ENCODE results near the gene ZDHHC24. TPM values are rescaled to one million over a fixed set of nuclear protein-coding genes. Genes with fewer than 3 reads are reported as not detected.

ZDHHC24 gene
- total RNA-seq, 1 experiment from 2014 or later = 9.7 TPM

DNA sequence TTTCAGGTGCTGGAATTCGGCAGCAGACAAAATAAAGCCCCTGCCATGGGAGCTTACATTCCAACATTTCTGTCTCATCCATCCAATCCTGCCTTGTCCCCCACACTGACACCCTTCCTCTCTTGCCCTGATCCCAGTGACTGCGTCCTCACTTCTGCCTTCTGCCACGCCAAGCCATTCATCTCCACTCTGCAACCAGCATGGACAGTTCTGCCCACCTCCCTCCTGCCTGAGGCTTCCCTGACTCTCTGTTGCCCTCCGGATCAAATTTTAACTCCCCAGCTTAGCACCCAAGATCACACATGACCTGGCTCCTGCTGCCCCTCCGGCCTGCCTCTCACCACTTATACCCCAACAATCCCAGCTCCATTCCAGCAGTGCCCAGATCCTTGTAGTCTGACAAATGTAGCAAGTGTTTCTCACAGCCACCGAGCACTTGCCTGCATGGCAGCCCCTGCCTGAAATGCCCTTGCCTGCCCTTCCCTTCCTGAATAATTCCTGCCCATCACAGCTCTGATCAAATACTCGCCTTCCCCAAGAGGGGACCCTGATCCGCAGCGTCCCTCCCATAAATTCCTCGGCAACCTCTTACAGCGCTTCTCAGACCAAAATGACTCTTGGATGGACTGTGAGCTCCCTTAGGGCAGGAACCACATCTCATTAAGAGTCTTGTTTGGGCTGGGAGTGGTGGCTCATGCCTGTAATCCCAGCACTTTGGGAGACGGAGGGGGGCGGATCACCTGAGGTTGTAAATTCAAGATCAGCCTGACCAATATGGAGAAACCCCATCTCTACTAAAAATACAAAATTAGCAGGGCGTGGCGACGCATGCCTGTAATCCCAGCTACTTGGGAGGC lies 3.2 kb upstream of the ZDHHC24 start:
- no peak overlapping the region for H3K27ac ChIP-seq (ENCODE audit: low read depth, low read length, poor library complexity, severe bottlenecking)
- CTCF ChIA-PET = interaction anchor here (0.8 kb wide), 1 partner anchor 163 kb away, joined by 16 read pairs; no protein-coding TSS in a partner anchor
- H3K9me3 ChIP-seq (ENCODE audit: low read depth, low read length, poor library complexity, severe bottlenecking) = no peaks in the 10 kb centered on the region
- no peak for TF ChIP-seq EZH2 (IDR thresholded peaks at IDR 0.05; ENCODE audit: borderline replicate concordance, low read depth, low read length, poor library complexity, severe bottlenecking)
- TF ChIP-seq, protein P1, sequence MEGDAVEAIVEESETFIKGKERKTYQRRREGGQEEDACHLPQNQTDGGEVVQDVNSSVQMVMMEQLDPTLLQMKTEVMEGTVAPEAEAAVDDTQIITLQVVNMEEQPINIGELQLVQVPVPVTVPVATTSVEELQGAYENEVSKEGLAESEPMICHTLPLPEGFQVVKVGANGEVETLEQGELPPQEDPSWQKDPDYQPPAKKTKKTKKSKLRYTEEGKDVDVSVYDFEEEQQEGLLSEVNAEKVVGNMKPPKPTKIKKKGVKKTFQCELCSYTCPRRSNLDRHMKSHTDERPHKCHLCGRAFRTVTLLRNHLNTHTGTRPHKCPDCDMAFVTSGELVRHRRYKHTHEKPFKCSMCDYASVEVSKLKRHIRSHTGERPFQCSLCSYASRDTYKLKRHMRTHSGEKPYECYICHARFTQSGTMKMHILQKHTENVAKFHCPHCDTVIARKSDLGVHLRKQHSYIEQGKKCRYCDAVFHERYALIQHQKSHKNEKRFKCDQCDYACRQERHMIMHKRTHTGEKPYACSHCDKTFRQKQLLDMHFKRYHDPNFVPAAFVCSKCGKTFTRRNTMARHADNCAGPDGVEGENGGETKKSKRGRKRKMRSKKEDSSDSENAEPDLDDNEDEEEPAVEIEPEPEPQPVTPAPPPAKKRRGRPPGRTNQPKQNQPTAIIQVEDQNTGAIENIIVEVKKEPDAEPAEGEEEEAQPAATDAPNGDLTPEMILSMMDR (conservative IDR thresholded peaks at IDR 0.05; ENCODE audit: low read depth, low read length) = no peak
- DNase-seq (ENCODE audit: low spot score) = no peak
- H3K36me3 ChIP-seq (ENCODE audit: insufficient read depth, low read length, poor library complexity, severe bottlenecking) = no peaks in the 10 kb centered on the region
- POLR2A ChIA-PET (ENCODE audit: low non-redundant PET) = no interaction called here
- no peak overlapping the region for H3K4me3 ChIP-seq (ENCODE audit: low read depth, low read length, poor library complexity, severe bottlenecking)
- no peaks in the 10 kb centered on the region for H3K27me3 ChIP-seq (replicated peaks; ENCODE audit: insufficient read depth, low read depth, low read length, poor library complexity)
- intact Hi-C loops (cut with micrococcal nuclease; ENCODE audit: unreplicated experiment) = no loop called here
- peaks cover 4% of the 10 kb centered on the region for H3K4me1 ChIP-seq (ENCODE audit: insufficient read depth, low read length, poor library complexity, severe bottlenecking)
- BruUV-seq (replicated peaks) = no TSS peak

DNA sequence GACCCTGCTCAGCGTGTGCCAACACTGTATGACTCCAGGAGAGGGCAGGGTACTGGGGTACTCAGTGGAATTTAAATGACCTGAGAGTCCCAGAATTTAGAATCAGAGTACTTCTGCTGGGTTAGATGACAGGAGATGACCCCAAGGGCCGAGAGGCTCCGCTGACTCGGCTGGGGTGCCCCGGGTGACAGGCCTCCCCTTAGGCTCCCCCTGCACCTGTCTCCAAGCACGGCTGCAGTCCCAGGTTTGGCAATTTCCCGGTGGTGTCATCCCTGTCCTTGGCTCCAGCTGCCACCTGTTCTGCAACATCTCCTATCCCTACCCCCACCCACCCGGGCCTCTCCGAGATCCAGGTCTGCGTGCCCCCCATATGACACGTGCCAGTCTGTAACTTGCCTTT lies 2.2 kb upstream of the ZDHHC24 start:
- no peaks in the 10 kb centered on the region for H3K36me3 ChIP-seq (ENCODE audit: insufficient read depth, low read length, poor library complexity, severe bottlenecking)
- TF ChIP-seq, protein P1 (conservative IDR thresholded peaks at IDR 0.05; ENCODE audit: low read depth, low read length) = no peak
- no peak for TF ChIP-seq EZH2 (IDR thresholded peaks at IDR 0.05; ENCODE audit: borderline replicate concordance, low read depth, low read length, poor library complexity, severe bottlenecking)
- peaks cover 4% of the 10 kb centered on the region for H3K4me1 ChIP-seq (ENCODE audit: insufficient read depth, low read length, poor library complexity, severe bottlenecking)
- no peaks in the 10 kb centered on the region for H3K27me3 ChIP-seq (replicated peaks; ENCODE audit: insufficient read depth, low read depth, low read length, poor library complexity)
- H3K4me3 ChIP-seq (ENCODE audit: low read depth, low read length, poor library complexity, severe bottlenecking) = no peak overlapping the region
- ChIA-PET POLR2A (ENCODE audit: low non-redundant PET) (no interaction called here), CTCF (no interaction called here)
- no peaks in the 10 kb centered on the region for H3K9me3 ChIP-seq (ENCODE audit: low read depth, low read length, poor library complexity, severe bottlenecking)
- no peak overlapping the region for H3K27ac ChIP-seq (ENCODE audit: low read depth, low read length, poor library complexity, severe bottlenecking)
- intact Hi-C loops (cut with micrococcal nuclease; ENCODE audit: unreplicated experiment) = no loop called here
- DNase-seq (ENCODE audit: low spot score) = no peak
- BruUV-seq (replicated peaks) = no TSS peak

DNA sequence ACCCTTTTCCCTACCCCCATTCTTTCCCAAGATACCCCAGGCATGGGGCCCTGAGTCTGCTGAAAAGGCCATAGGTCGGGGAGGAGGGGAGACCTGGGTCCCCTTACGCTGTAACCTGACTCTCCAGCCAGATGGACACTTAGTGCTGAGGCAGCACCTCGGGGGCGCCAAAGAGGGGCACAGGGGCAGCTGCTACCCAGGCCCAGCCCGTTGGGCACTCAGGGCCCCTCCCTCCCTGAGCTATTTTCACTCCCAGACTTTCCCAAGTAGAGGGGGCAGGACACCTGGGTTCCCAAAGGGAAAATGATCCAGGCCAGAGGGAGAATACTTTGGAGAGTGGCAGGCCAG lies 1.8 kb upstream of the ZDHHC24 start:
- Histone ChIP-seq H3K4me1 (ENCODE audit: insufficient read depth, low read length, poor library complexity, severe bottlenecking) (peaks cover 4% of the 10 kb centered on the region), H3K9me3 (ENCODE audit: low read depth, low read length, poor library complexity, severe bottlenecking) (no peaks in the 10 kb centered on the region), H3K36me3 (ENCODE audit: insufficient read depth, low read length, poor library complexity, severe bottlenecking) (no peaks in the 10 kb centered on the region), H3K4me3 (ENCODE audit: low read depth, low read length, poor library complexity, severe bottlenecking) (no peak overlapping the region), H3K27ac (ENCODE audit: low read depth, low read length, poor library complexity, severe bottlenecking) (no peak overlapping the region), H3K27me3 (replicated peaks; ENCODE audit: insufficient read depth, low read depth, low read length, poor library complexity) (no peaks in the 10 kb centered on the region)
- ChIA-PET POLR2A (ENCODE audit: low non-redundant PET) (no interaction called here), CTCF (no interaction called here)
- no peak for DNase-seq (ENCODE audit: low spot score)
- intact Hi-C loops (cut with micrococcal nuclease; ENCODE audit: unreplicated experiment) = no loop called here
- TF ChIP-seq EZH2 (IDR thresholded peaks at IDR 0.05; ENCODE audit: borderline replicate concordance, low read depth, low read length, poor library complexity, severe bottlenecking) = no peak
- TF ChIP-seq, protein P1 (conservative IDR thresholded peaks at IDR 0.05; ENCODE audit: low read depth, low read length) = no peak
- BruUV-seq (replicated peaks) = no TSS peak
